Measurements from ENCODE around the gene USH2A. TPM values are rescaled to one million over a fixed set of nuclear protein-coding genes. Genes with fewer than 3 reads are reported as not detected.

Gene USH2A
- total RNA-seq, 4 donors from 2014 or later: under 0.01 TPM; not detected in 3

DNA sequence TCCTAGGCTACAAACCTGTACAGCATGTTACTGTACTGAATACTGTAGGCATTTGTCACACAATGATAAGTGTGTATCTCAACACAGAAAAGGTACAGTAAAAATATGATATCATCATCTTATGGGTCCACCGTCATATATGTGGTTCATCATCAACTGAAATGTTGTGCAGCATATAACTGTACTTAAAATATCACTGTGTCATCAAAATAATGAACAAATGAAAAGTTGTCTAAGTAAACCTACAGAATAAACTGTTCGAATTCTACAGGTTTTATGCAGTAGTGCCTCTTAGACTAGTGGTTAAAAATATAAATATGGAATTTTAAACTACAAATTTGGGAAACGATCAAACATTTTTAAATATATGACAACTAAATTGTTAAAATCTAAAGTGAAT lies 527.4 kb downstream of the USH2A start:
- H3K9me3 ChIP-seq: no peaks in the 10 kb centered on the region
- H3K4me1 ChIP-seq: no peaks in the 10 kb centered on the region
- intact Hi-C loops (cut with DNase I; ENCODE audit: low total_unique reads): no loop called here
- DNase-seq: no peak
- 74 to 79% methylated on average over 3 of the region's 3 CpGs for WGBS, 2 donors (ENCODE audit: low coverage in 1 of 2)
- H3K27me3 ChIP-seq: no peaks in the 10 kb centered on the region
- H3K36me3 ChIP-seq: no peaks in the 10 kb centered on the region
- in situ Hi-C loops (cut with MboI; ENCODE audit: low pct_ligation_motif_present in 1 of 4, low pct_unique_long_range_greater_than_20kb in 1 of 4, low sequenced_read_pairs in 3 of 4): no loop called here
- TF ChIP-seq CTCF (IDR thresholded peaks at IDR 0.05): no peak
- TF ChIP-seq POLR2AphosphoS5 (IDR thresholded peaks at IDR 0.05): no peak
- TF ChIP-seq EP300 (IDR thresholded peaks at IDR 0.05; ENCODE audit: low read depth): no peak
- no peak for TF ChIP-seq POLR2A (IDR thresholded peaks at IDR 0.05)
- H3K27ac ChIP-seq: no peak overlapping the region
- no peak overlapping the region for H3K4me3 ChIP-seq

- H3K9me3 ChIP-seq: no peaks in the 10 kb centered on the region
- H3K4me1 ChIP-seq: no peaks in the 10 kb centered on the region
- H3K4me3 ChIP-seq: no peak overlapping the region
- TF ChIP-seq EP300 (IDR thresholded peaks at IDR 0.05; ENCODE audit: low read depth): no peak
- no peak for TF ChIP-seq CTCF (IDR thresholded peaks at IDR 0.05)
- TF ChIP-seq POLR2AphosphoS5 (IDR thresholded peaks at IDR 0.05): no peak
- TF ChIP-seq POLR2A (IDR thresholded peaks at IDR 0.05): no peak
- intact Hi-C loops (cut with DNase I; ENCODE audit: low total_unique reads) (no loop called here), in situ Hi-C loops (cut with MboI; ENCODE audit: low pct_ligation_motif_present in 1 of 4, low pct_unique_long_range_greater_than_20kb in 1 of 4, low sequenced_read_pairs in 3 of 4) (no loop called here)
- 73 to 74% methylated on average over 2 of the region's 2 CpGs for WGBS, 2 donors (ENCODE audit: low coverage in 1 of 2)
- DNase-seq: no peak
- no peaks in the 10 kb centered on the region for H3K36me3 ChIP-seq
- H3K27ac ChIP-seq: no peak overlapping the region
- H3K27me3 ChIP-seq: no peaks in the 10 kb centered on the region
These were observed 528.0 kb downstream of the USH2A start for GRCh38 chr1:215895276-215895675.

- H3K27me3 ChIP-seq: no peaks in the 10 kb centered on the region
- H3K36me3 ChIP-seq: no peaks in the 10 kb centered on the region
- TF ChIP-seq POLR2AphosphoS5 (IDR thresholded peaks at IDR 0.05): no peak
- TF ChIP-seq CTCF (IDR thresholded peaks at IDR 0.05): no peak
- intact Hi-C loops (cut with DNase I; ENCODE audit: low total_unique reads) (no loop called here), in situ Hi-C loops (cut with MboI; ENCODE audit: low pct_ligation_motif_present in 1 of 4, low pct_unique_long_range_greater_than_20kb in 1 of 4, low sequenced_read_pairs in 3 of 4) (no loop called here)
- no peak overlapping the region for H3K27ac ChIP-seq
- no peaks in the 10 kb centered on the region for H3K9me3 ChIP-seq
- no peaks in the 10 kb centered on the region for H3K4me1 ChIP-seq
- no peak overlapping the region for H3K4me3 ChIP-seq
- 65% methylated on average over 4 of the region's 4 CpGs; no CpG with 5 or more reads in 1 of the 2 donors for WGBS, 2 donors (ENCODE audit: low coverage in 1 of 2)
- no peak for DNase-seq
These were observed 528.6 kb downstream of the USH2A start for GRCh38 chr1:215894617-215895016.

GRCh38 chr1:215891266-215892057 lies 531.8 kb downstream of the USH2A start:
- Histone ChIP-seq H3K4me3 (no peak overlapping the region), H3K27me3 (no peaks in the 10 kb centered on the region), H3K27ac (no peak overlapping the region), H3K36me3 (no peaks in the 10 kb centered on the region), H3K9me3 (no peaks in the 10 kb centered on the region), H3K4me1 (no peaks in the 10 kb centered on the region)
- intact Hi-C loops (cut with DNase I; ENCODE audit: low total_unique reads) (no loop called here), in situ Hi-C loops (cut with MboI; ENCODE audit: low pct_ligation_motif_present in 1 of 4, low pct_unique_long_range_greater_than_20kb in 1 of 4, low sequenced_read_pairs in 3 of 4) (no loop called here)
- TF ChIP-seq POLR2AphosphoS5 (IDR thresholded peaks at IDR 0.05) (no peak), EP300 (IDR thresholded peaks at IDR 0.05; ENCODE audit: low read depth) (no peak), CTCF (IDR thresholded peaks at IDR 0.05) (no peak), POLR2A (IDR thresholded peaks at IDR 0.05) (no peak)
- DNase-seq: no peak
- 36% methylated on average over 7 of the region's 7 CpGs for WGBS, 2 donors (ENCODE audit: low coverage in 1 of 2)

Data from transverse colon (tissue), 4 donors.